Hepatocyte (in vitro differentiated cells): ENCODE measurements around the gene EIF2B4. TPM values are rescaled to one million over a fixed set of nuclear protein-coding genes. Genes with fewer than 3 reads are reported as not detected.

Source experiments
- DNase-seq: peaks from one replicate; pipeline ENCODE4 v3.0.0-alpha.2; 2016; ENCODE audit warnings: low spot score
- H2AFZ ChIP-seq: fragments of 200-600 bp; sonication (generic); 2 replicates; pipeline ENCODE4 v1.6.0; 2016; ENCODE audit warnings: antibody characterized with exemption, mild to moderate bottlenecking
- H3K27ac ChIP-seq: fragments of 200-600 bp; sonication (generic); 2 replicates; pipeline ENCODE4 v1.5.1; 2016; ENCODE audit warnings: mild to moderate bottlenecking
- H3K27me3 ChIP-seq: fragments of 200-600 bp; sonication (generic); 2 replicates; pipeline ENCODE4 v1.6.1; 2016
- H3K36me3 ChIP-seq: fragments of 200-600 bp; sonication (generic); replicated peaks from 2 replicates; pipeline ENCODE4 v1.5.1; 2016; ENCODE audit warnings: low read depth; ENCODE audit not compliant: insufficient read depth
- H3K4me1 ChIP-seq: fragments of 200-600 bp; sonication (generic); 2 replicates; pipeline ENCODE4 v1.5.1; 2016; ENCODE audit warnings: mild to moderate bottlenecking, moderate library complexity; ENCODE audit not compliant: insufficient read depth
- H3K4me2 ChIP-seq: fragments of 200-600 bp; sonication (generic); 2 replicates; pipeline ENCODE4 v1.6.0; 2016
- H3K4me3 ChIP-seq: fragments of 200-600 bp; sonication (generic); 2 replicates; pipeline ENCODE4 v1.5.1; 2016; ENCODE audit warnings: mild to moderate bottlenecking
- H3K79me2 ChIP-seq: fragments of 200-600 bp; sonication (generic); 2 replicates; pipeline ENCODE4 v1.6.0; 2017; ENCODE audit warnings: mild to moderate bottlenecking
- H3K9me2 ChIP-seq: fragments of 200-600 bp; sonication (generic); replicated peaks from 2 replicates; pipeline ENCODE4 v1.6.0; 2017; ENCODE audit warnings: mild to moderate bottlenecking; ENCODE audit not compliant: insufficient read depth
- H3K9me3 ChIP-seq: fragments of 200-600 bp; sonication (generic); 2 replicates; pipeline ENCODE4 v1.5.1; 2016; ENCODE audit warnings: low read depth, mild to moderate bottlenecking
- H4K20me1 ChIP-seq: fragments of 200-600 bp; sonication (generic); 2 replicates; pipeline ENCODE4 v1.6.0; 2016; ENCODE audit warnings: mild to moderate bottlenecking; ENCODE audit not compliant: insufficient read depth, poor library complexity, severe bottlenecking
- EZH2 ChIP-seq: fragments of 200-600 bp; sonication (generic); IDR thresholded peaks from 2 replicates; pipeline ENCODE4 v1.6.1; 2016; ENCODE audit warnings: antibody characterized with exemption, mild to moderate bottlenecking, borderline replicate concordance
- EZH2phosphoT487 ChIP-seq: fragments of 200-600 bp; sonication (generic); IDR thresholded peaks from one replicate; pipeline ENCODE4 v1.6.1; 2018; ENCODE audit warnings: antibody characterized with exemption, mild to moderate bottlenecking, low read depth, moderate library complexity; ENCODE audit not compliant: unreplicated experiment, severe bottlenecking
- WGBS: methylation state at CpG from one replicate; pipeline ENCODE4 v1.1.6; 2016; ENCODE audit warnings: low lambda C conversion rate; ENCODE audit errors: missing lambda C conversion rate; 5-methylcytosine and 5-hydroxymethylcytosine counted together
- polyA plus RNA-seq: library from polyadenylated mRNA; unstranded; fragments of >200 nt; fragmentation: Nextera tagmentation; extraction: Ambion mirVana; gene quantifications from 2 replicates; pipeline ENCODE4 v1.2.1, GENCODE V29; 2016
- total RNA-seq: library from RNA; depleted of rRNA; stranded (reverse); fragments of >200 nt; gene quantifications from 2 replicates; pipeline ENCODE4 v1.2.3, GENCODE V29; 2014
- TF ChIP-seq, protein P1 (sequence below): fragments of 200-600 bp; sonication (generic); IDR thresholded peaks from 2 replicates; pipeline ENCODE4 v1.5.1; 2016; ENCODE audit warnings: antibody characterized with exemption, mild to moderate bottlenecking; ENCODE audit not compliant: poor library complexity

EIF2B4 gene
- total and polyA plus RNA-seq, 2 experiments from 2014 or later: 28.7 to 68.7 TPM

DNA sequence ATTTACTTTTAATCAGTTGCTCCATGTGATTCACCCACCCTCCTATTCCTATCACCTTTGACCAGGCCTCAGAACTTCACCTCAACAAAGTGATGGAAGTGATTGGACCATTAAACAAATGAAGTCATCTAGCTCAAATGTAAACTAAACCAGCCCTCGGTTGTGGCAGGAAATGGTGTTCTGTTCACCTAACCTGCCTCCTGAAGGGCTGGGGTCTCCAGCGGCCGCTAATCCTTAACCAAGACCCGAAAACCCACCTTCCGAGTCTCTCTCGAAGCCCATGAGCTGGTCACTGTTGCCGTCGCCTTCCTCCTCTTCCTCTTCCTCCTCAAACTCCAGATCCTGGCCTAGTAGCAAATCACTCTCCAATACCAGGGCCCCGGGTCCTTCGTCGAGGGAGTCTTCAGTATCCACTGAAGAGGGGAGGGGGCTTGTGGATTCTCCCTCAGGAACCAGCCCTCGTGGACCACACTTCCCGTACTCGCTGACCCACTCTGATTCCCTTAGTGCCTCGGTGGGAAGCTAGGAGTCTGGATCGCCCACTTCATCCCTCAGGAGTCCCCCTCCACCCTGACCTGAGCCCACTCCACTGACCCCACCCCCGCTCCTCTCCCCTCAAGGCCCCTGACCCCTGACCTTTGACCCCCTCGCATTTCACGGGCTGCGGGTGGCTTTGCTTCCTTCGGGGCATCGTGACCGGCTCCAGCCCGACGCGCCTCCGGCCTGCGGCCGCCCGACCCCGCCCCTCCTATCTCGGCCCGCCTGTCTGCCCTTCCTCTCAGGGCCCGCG is 9.9 kb upstream of the EIF2B4 start:
- 3% methylated on average over 23 of the region's 35 CpGs for WGBS
- peak; percentile 66 for DNase-seq
- Histone ChIP-seq H3K79me2 (peaks cover 34% of the 10 kb centered on the region), H2AFZ (peak overlapping the region; percentile 26), H4K20me1 (no peaks in the 10 kb centered on the region), H3K9me2 (no peaks in the 10 kb centered on the region), H3K4me2 (peak overlapping the region; percentile 97), H3K4me1 (peaks cover 20% of the 10 kb centered on the region), H3K36me3 (no peaks in the 10 kb centered on the region), H3K27ac (peak overlapping the region; percentile 100), H3K27me3 (no peaks in the 10 kb centered on the region), H3K9me3 (no peaks in the 10 kb centered on the region), H3K4me3 (peak overlapping the region; percentile 71)
- TF ChIP-seq, protein P1, sequence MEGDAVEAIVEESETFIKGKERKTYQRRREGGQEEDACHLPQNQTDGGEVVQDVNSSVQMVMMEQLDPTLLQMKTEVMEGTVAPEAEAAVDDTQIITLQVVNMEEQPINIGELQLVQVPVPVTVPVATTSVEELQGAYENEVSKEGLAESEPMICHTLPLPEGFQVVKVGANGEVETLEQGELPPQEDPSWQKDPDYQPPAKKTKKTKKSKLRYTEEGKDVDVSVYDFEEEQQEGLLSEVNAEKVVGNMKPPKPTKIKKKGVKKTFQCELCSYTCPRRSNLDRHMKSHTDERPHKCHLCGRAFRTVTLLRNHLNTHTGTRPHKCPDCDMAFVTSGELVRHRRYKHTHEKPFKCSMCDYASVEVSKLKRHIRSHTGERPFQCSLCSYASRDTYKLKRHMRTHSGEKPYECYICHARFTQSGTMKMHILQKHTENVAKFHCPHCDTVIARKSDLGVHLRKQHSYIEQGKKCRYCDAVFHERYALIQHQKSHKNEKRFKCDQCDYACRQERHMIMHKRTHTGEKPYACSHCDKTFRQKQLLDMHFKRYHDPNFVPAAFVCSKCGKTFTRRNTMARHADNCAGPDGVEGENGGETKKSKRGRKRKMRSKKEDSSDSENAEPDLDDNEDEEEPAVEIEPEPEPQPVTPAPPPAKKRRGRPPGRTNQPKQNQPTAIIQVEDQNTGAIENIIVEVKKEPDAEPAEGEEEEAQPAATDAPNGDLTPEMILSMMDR: no peak
- TF ChIP-seq EZH2phosphoT487 (no peak), EZH2 (no peak)

DNA sequence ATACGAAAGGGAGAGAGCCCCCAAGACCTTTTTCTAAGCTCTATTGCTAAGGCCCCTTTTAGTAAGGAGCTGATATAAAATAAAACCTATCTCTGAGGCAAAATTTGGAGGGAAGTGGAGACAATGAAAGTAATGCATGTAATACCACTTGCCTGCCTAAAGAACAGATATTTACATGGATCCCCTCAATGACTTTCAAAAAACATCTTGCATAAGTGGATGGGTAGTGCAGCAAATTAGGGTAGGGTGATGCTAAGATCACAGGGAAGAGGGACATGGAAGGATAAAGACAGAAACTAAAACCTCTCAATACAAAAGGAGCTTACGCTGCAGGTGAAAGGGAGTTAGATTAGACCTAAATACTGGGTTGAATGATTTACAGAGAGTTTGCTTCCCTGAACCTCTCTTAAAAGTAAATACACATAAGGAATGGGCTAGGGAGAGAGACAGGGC is 9.3 kb upstream of the EIF2B4 start:
- Histone ChIP-seq H3K4me1 (peaks cover 20% of the 10 kb centered on the region), H3K9me2 (no peaks in the 10 kb centered on the region), H3K79me2 (peaks cover 37% of the 10 kb centered on the region), H3K4me2 (peak overlapping the region; percentile 97), H3K27me3 (no peaks in the 10 kb centered on the region), H3K27ac (peak overlapping the region; percentile 100), H2AFZ (no peak overlapping the region), H3K9me3 (no peaks in the 10 kb centered on the region), H3K4me3 (peak overlapping the region; percentile 71), H3K36me3 (no peaks in the 10 kb centered on the region), H4K20me1 (no peaks in the 10 kb centered on the region)
- no peak for DNase-seq
- 60% methylated on average over 2 of the region's 2 CpGs for WGBS
- TF ChIP-seq, protein P1: no peak
- TF ChIP-seq EZH2phosphoT487: no peak
- TF ChIP-seq EZH2: no peak

DNA sequence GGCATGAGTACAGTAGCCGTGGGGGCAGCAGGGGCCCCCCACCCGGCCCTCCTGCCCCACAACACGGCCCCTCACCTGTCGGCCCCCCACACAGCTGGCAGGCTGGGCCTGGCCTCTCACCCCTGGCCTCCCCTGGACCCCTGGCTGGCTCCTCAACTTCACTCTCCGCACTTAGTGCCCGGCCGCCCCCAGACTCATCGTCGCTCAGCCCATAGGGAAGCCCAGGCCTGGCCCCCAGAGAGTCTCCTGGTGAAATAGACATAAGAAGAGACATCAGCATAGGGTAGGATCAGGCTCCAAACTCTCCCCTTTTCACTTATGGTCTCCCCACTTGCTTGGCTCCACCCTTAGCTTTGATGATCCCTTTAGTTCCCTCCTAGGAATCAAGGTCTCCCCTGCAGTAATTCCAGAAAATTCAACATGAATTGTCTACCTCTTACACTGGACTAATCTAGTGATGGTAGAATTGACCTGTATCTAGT is 8.7 kb upstream of the EIF2B4 start:
- H3K4me2 ChIP-seq: peak overlapping the region; percentile 97
- no peaks in the 10 kb centered on the region for H4K20me1 ChIP-seq
- H3K36me3 ChIP-seq: peaks cover under 1% of the 10 kb centered on the region
- peaks cover 42% of the 10 kb centered on the region for H3K79me2 ChIP-seq
- 96% methylated on average over 5 of the region's 9 CpGs for WGBS
- no peak for DNase-seq
- H3K4me3 ChIP-seq: no peak overlapping the region
- H3K9me2 ChIP-seq: no peaks in the 10 kb centered on the region
- H3K9me3 ChIP-seq: no peaks in the 10 kb centered on the region
- peak overlapping the region; percentile 100 for H3K27ac ChIP-seq
- TF ChIP-seq EZH2phosphoT487: no peak
- TF ChIP-seq, protein P1: no peak
- TF ChIP-seq EZH2: no peak
- no peaks in the 10 kb centered on the region for H3K27me3 ChIP-seq
- H3K4me1 ChIP-seq: peaks cover 20% of the 10 kb centered on the region
- H2AFZ ChIP-seq: no peak overlapping the region
